Astrocyte of the cerebellum (primary cell): Measurements from ENCODE around the gene MAL.
"Not testable (repeated sequence)": the region's sequence is repeated elsewhere in the genome, so short reads cannot be mapped to it uniquely, and the experiment has no call there.

ENCODE experiments used
- DNase-seq: peaks from one replicate; pipeline ENCODE4 v3.0.0-alpha.2; 2011; ENCODE audit warnings: low read depth
- H3K4me3 ChIP-seq: 2 replicates; pipeline ENCODE4 v1.5.1; 2011; ENCODE audit warnings: mild to moderate bottlenecking, low read depth, low read length, moderate library complexity
- CTCF ChIP-seq: IDR thresholded peaks from 2 replicates; pipeline ENCODE4 v1.5.1; 2012; ENCODE audit warnings: low read length, low read depth, moderate library complexity, mild to moderate bottlenecking; ENCODE audit errors: missing control alignments
- in situ Hi-C: cut with HindIII; loops from 2 replicates; pipeline ENCODE4 v1.10.0; 2017; ENCODE audit warnings: low sequenced_read_pairs

MAL gene

GRCh38 chr2:95077861-95078603, 52.5 kb downstream of the MAL start:
- no peak overlapping the region for H3K4me3 ChIP-seq
- TF ChIP-seq CTCF, result no peak
- in situ Hi-C loops, result no loop called here
- no peak for DNase-seq

GRCh38 chr2:95079199-95079683, 53.7 kb downstream of the MAL start:
- DNase-seq, result no peak
- no peak for TF ChIP-seq CTCF
- no peak overlapping the region for H3K4me3 ChIP-seq
- in situ Hi-C loops, result no loop called here

- H3K4me3 ChIP-seq, result no peak overlapping the region
- in situ Hi-C loops, result no loop called here
- DNase-seq, result no peak
- no peak for TF ChIP-seq CTCF
Measured at GRCh38 chr2:95082477-95082876, 57.0 kb downstream of the MAL start.

DNA sequence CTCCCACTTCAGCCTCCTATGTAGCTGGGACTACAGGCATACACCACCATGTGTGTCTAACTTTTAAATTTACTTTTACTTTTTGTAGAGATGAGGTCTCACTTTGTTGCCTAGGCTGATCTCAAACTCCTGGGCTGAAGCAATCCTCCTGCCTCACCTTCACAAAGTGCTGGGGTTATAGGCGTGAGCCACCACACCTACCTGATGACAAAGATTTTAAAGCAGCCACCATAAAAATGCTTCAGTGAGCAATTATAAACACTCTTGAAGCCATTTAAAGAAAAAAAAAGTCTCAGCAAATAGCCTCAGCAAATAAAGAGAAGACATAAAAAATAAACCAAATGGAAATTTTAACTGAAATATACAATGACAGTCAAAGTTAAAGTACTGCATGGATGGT, 60.5 kb downstream of the MAL start:
- TF ChIP-seq CTCF, result no peak
- in situ Hi-C loops, result no loop called here
- DNase-seq, result no peak
- H3K4me3 ChIP-seq, result no peak overlapping the region

DNA sequence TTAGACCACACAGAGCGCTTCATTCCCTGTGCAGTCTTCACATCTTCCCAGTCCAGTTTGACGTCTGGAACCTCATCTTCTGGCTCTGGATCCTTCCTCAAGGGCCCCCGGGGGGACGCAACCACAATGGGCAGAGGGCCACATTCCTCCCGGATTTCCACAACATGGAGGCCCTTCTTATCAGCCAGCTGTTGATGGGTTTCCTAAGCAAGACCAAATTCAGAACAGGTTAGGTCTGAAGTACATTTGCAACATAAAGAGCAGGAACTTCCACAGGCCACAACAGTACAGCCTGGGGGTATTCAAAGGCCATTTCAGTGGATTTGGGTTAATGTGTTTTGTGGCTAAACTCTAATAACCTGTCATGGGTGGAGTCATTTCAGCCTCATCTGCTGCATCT, 61.9 kb downstream of the MAL start:
- DNase-seq, result no peak
- in situ Hi-C loops, result no loop called here
- H3K4me3 ChIP-seq, result no peak overlapping the region
- TF ChIP-seq CTCF, result no peak

GRCh38 chr2:95091885-95092555, 66.5 kb downstream of the MAL start:
- H3K4me3 ChIP-seq, result no peak overlapping the region
- TF ChIP-seq CTCF, result no peak
- in situ Hi-C loops, result no loop called here
- DNase-seq, result no peak

GRCh38 chr2:95098273-95098672, 72.8 kb downstream of the MAL start:
- in situ Hi-C loops, H3K4me3 ChIP-seq, DNase-seq: not testable (repeated sequence)
